BLaER1 (cell line): ENCODE results near the gene C2orf81.

Experiments used
- H3K27ac ChIP-seq: shearing (Covaris generic); formaldehyde crosslinking; 2 replicates; pipeline ENCODE4 v1.8.1; 2022
- H3K27me3 ChIP-seq: shearing (Covaris generic); formaldehyde crosslinking; 2 replicates; pipeline ENCODE4 v1.8.1; 2022
- H3K36me3 ChIP-seq: shearing (Covaris generic); formaldehyde crosslinking; 2 replicates; pipeline ENCODE4 v1.8.1; 2022
- H3K4me1 ChIP-seq: shearing (Covaris generic); formaldehyde crosslinking; 2 replicates; pipeline ENCODE4 v1.8.1; 2022
- H3K4me2 ChIP-seq: shearing (Covaris generic); formaldehyde crosslinking; 2 replicates; pipeline ENCODE4 v1.8.1; 2022
- H3K4me3 ChIP-seq: shearing (Covaris generic); formaldehyde crosslinking; 2 replicates; pipeline ENCODE4 v1.8.1; 2022
- H3K9ac ChIP-seq: shearing (Covaris generic); formaldehyde crosslinking; 2 replicates; pipeline ENCODE4 v1.8.1; 2022
- H3K9me3 ChIP-seq: shearing (Covaris generic); formaldehyde crosslinking; 2 replicates; pipeline ENCODE4 v1.8.1; 2022
- H4K20me1 ChIP-seq: shearing (Covaris generic); formaldehyde crosslinking; 2 replicates; pipeline ENCODE4 v1.8.1; 2022
- Cebpa-rat ChIP-seq: shearing (Covaris generic); IDR thresholded peaks from 2 replicates; pipeline ENCODE4 v1.8.1; 2022

C2orf81 gene

GRCh38 chr2:74420006-74420405 is 1.4 kb downstream of the C2orf81 start:
- Histone ChIP-seq H3K4me2 (no peak overlapping the region), H3K27ac (no peak overlapping the region), H3K4me1 (peaks cover 58% of the 10 kb centered on the region), H3K9ac (no peak overlapping the region), H3K4me3 (no peak overlapping the region), H4K20me1 (no peaks in the 10 kb centered on the region), H3K27me3 (peaks cover 34% of the 10 kb centered on the region), H3K9me3 (no peaks in the 10 kb centered on the region), H3K36me3 (peaks cover 12% of the 10 kb centered on the region)
- TF ChIP-seq Cebpa-rat = no peak

DNA sequence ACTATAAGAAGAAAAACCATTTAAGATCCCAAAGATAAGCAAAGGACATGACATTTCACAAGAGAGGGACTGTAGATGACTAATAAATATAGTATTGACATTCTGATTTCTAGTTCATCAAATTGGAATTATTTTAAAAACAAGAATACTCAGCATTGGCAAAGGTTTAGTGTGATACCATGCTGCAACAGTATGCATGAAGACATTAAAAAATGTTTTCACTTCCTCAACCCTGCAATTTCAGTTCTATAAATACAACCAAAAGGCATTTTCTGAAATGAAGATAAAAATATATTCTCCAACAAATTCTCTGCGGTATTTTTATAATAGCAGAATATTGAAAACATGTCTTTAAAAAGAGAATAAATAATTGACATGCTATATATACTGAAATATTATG is 2.1 kb downstream of the C2orf81 start:
- peaks cover 64% of the 10 kb centered on the region for H3K4me1 ChIP-seq
- H3K9me3 ChIP-seq = no peaks in the 10 kb centered on the region
- TF ChIP-seq Cebpa-rat = no peak
- H3K27me3 ChIP-seq = peaks cover 41% of the 10 kb centered on the region
- H3K36me3 ChIP-seq = peaks cover 5% of the 10 kb centered on the region; the same call in 1 of the 2 replicates
- H4K20me1 ChIP-seq = no peaks in the 10 kb centered on the region
- no peak overlapping the region for H3K4me3 ChIP-seq
- no peak overlapping the region for H3K9ac ChIP-seq
- no peak overlapping the region for H3K4me2 ChIP-seq
- H3K27ac ChIP-seq = no peak overlapping the region

DNA sequence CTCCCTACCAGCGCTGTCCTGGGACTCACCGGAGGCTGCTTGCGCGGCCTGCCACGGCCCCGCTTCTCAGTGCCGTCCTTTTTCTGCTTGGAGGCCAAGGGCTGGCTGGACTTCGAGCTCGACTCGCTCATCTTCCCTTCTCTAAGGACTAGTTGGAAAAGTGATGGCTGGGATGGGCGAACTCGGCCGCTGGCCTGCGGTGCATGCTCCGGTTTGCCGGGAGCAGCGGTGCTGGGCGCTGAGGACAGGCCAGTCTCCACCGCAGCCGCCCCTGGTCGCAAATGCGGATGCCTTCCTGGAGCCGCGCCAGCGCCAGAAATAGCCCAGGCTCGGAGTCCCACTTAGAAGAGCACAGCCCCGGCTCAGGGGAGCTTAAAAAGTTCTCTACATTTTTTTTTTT is 3.1 kb downstream of the C2orf81 start:
- no peaks in the 10 kb centered on the region for H4K20me1 ChIP-seq
- peaks cover 51% of the 10 kb centered on the region for H3K27me3 ChIP-seq
- H3K4me2 ChIP-seq = no peak overlapping the region
- H3K4me1 ChIP-seq = peaks cover 72% of the 10 kb centered on the region
- H3K27ac ChIP-seq = no peak overlapping the region
- H3K36me3 ChIP-seq = no peaks in the 10 kb centered on the region
- H3K9me3 ChIP-seq = no peaks in the 10 kb centered on the region
- H3K9ac ChIP-seq = no peak overlapping the region
- no peak for TF ChIP-seq Cebpa-rat
- no peak overlapping the region for H3K4me3 ChIP-seq

- Histone ChIP-seq H3K27ac (no peak overlapping the region), H3K9ac (no peak overlapping the region), H3K4me2 (no peak overlapping the region), H3K9me3 (no peaks in the 10 kb centered on the region), H3K4me1 (peaks cover 70% of the 10 kb centered on the region), H3K4me3 (no peak overlapping the region), H3K27me3 (peaks cover 53% of the 10 kb centered on the region), H4K20me1 (no peaks in the 10 kb centered on the region), H3K36me3 (no peaks in the 10 kb centered on the region)
- TF ChIP-seq Cebpa-rat = no peak
These were observed 3.7 kb downstream of the C2orf81 start for GRCh38 chr2:74417763-74418162.

DNA sequence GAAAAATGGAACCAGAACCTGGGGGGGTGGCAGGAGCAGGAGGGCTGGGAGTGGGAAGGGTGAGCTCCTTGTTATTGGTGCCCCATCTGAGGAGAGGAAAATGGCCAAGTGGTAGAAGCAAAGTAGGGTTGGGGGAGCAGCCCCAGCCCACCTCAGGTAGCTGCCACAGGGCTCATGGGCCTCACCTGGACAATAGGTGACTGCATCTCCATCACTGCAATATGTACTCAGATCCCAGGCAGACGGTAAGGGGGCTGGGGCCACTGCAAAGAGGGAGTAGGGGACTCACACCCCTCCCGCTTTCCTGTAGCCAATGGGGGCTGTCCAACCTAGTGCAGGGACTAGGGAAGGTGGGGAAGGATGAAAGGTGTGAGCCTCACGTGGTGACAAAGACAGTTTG is 4.2 kb downstream of the C2orf81 start:
- H3K4me2 ChIP-seq = no peak overlapping the region
- H3K9ac ChIP-seq = no peak overlapping the region
- no peak overlapping the region for H3K4me3 ChIP-seq
- peaks cover 64% of the 10 kb centered on the region for H3K4me1 ChIP-seq
- H3K9me3 ChIP-seq = no peaks in the 10 kb centered on the region
- no peak overlapping the region for H3K27ac ChIP-seq
- no peaks in the 10 kb centered on the region for H4K20me1 ChIP-seq
- no peak for TF ChIP-seq Cebpa-rat
- peaks cover 53% of the 10 kb centered on the region for H3K27me3 ChIP-seq
- H3K36me3 ChIP-seq = no peaks in the 10 kb centered on the region

- Histone ChIP-seq H3K4me1 (peaks cover 61% of the 10 kb centered on the region), H3K36me3 (no peaks in the 10 kb centered on the region), H3K27me3 (peaks cover 53% of the 10 kb centered on the region), H3K9ac (no peak overlapping the region), H3K4me3 (no peak overlapping the region), H3K9me3 (no peaks in the 10 kb centered on the region), H3K4me2 (no peak overlapping the region), H4K20me1 (no peaks in the 10 kb centered on the region), H3K27ac (no peak overlapping the region)
- no peak for TF ChIP-seq Cebpa-rat
These were observed 4.6 kb downstream of the C2orf81 start for GRCh38 chr2:74416778-74417177.

DNA sequence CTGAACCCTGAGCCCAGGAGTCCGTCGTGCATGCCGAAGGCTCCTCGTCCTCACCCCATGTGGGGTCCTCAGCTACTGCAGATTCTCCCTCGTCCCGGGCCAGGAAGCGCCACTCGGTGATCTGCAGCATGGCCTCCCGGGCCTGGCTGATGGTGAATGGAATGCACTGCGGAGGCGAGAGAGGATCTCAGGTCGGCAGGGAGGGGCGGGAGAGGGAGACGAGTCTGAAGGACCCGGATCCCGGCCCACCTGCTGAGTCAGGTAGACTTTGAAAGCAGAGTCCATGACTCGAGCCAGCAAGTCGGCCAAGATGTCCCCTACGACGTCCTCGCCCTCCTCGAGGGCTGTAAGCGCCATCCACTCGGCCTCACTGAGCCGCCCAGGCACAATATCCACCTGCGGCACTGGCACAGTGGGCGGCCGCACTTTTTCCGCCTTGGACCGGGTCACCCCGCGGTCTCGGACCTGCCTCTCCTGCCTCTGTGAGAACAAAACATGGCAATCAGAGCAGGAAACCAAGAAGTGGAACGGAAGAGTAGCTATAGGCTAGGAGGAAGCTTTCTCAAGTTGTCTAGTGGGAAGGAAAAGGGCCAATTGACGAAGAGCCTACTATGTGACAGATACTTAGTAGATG is 5.5 kb downstream of the C2orf81 start:
- H4K20me1 ChIP-seq = no peaks in the 10 kb centered on the region
- no peaks in the 10 kb centered on the region for H3K9me3 ChIP-seq
- H3K9ac ChIP-seq = no peak overlapping the region
- H3K27me3 ChIP-seq = peaks cover 53% of the 10 kb centered on the region
- peak overlapping the region; percentile 87 for H3K4me2 ChIP-seq
- peaks cover 56% of the 10 kb centered on the region for H3K4me1 ChIP-seq
- H3K4me3 ChIP-seq = peak overlapping the region; percentile 66
- H3K36me3 ChIP-seq = no peaks in the 10 kb centered on the region
- no peak overlapping the region for H3K27ac ChIP-seq
- no peak for TF ChIP-seq Cebpa-rat

DNA sequence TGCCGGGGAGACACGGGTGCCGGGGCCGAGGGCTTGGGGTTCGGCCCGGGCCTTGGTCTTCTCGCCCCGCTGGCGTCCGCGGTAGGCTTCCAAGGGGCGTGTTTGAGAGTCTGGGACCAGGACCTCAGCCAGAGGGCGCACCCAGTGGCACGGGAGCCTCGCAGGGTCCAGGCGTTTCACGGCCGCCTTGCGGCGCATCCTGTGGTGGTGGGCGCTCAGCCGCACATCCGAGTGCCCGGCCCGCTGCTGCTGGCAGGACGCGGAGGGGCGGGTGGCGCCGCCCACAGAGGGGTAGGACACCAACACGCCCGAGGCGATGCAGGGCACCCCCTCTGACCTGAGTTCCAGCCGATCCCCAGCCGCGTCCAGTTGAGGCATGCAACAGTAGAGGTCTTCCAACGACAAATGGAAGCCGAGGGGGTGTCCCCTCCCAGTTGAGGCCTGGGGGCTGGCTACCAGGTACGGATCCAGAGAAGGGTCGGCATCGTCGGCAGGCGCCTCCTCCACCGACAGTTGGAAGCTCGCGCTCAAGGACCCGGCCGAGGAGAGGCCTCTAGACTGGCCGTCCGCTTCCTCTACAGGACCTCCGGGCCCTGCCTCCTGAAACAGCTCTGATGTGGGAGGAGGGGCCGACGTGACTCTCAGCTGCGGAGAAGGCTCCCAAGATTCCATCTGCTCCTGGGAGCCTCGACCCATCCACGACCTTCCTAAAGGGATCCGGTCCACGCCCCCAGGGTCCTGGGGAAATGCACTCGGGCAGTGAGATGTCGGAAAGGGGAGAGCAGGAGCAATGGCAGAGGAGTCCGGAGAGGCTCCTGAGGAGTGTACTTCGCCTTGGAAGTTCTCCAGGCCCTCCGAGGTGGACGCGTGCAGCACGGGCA is 6.3 kb downstream of the C2orf81 start:
- Histone ChIP-seq H3K4me2 (peak overlapping the region; percentile 87), H3K27me3 (peaks cover 46% of the 10 kb centered on the region), H3K4me3 (peak overlapping the region; percentile 66), H3K36me3 (no peaks in the 10 kb centered on the region), H3K9me3 (no peaks in the 10 kb centered on the region), H3K27ac (peak overlapping the region; percentile 7; the same call in 1 of the 2 replicates), H3K9ac (peak overlapping the region; percentile 16; the same call in 1 of the 2 replicates), H3K4me1 (peaks cover 50% of the 10 kb centered on the region), H4K20me1 (no peaks in the 10 kb centered on the region)
- TF ChIP-seq Cebpa-rat = no peak

- H3K27ac ChIP-seq = no peak overlapping the region
- no peak for TF ChIP-seq Cebpa-rat
- H4K20me1 ChIP-seq = no peaks in the 10 kb centered on the region
- no peak overlapping the region for H3K9ac ChIP-seq
- peak overlapping the region; percentile 66 for H3K4me3 ChIP-seq
- peak overlapping the region; percentile 87 for H3K4me2 ChIP-seq
- peaks cover 45% of the 10 kb centered on the region for H3K27me3 ChIP-seq
- H3K36me3 ChIP-seq = no peaks in the 10 kb centered on the region
- no peaks in the 10 kb centered on the region for H3K9me3 ChIP-seq
- H3K4me1 ChIP-seq = peaks cover 45% of the 10 kb centered on the region
These were observed 7.0 kb downstream of the C2orf81 start for GRCh38 chr2:74414441-74414840.
